Stimulated activated naive CD8-positive, alpha-beta T cell treated with anti-CD3 and anti-CD28 coated beads, Interleukin-15, Interleukin-2, amounts not matched to agents 100 ng/mL and 50 ng/mL, for 24 hours (primary cell): ENCODE measurements around the gene OXCT1.
"Not testable (repeated sequence)": the region's sequence is repeated elsewhere in the genome, so short reads cannot be mapped to it uniquely, and the experiment has no call there.

Experiments
- H3K27ac Mint-ChIP-seq: one replicate; pipeline ENCODE4 v1.8.0; 2021; ENCODE audit warnings: mild to moderate bottlenecking, mixed read lengths
- H3K27me3 Mint-ChIP-seq: one replicate; pipeline ENCODE4 v1.8.0; 2021; ENCODE audit warnings: mixed read lengths
- H3K36me3 Mint-ChIP-seq: one replicate; pipeline ENCODE4 v1.8.0; 2021; ENCODE audit warnings: low read depth, mixed read lengths
- H3K4me1 Mint-ChIP-seq: one replicate; pipeline ENCODE4 v1.8.0; 2021; ENCODE audit warnings: low read depth, mixed read lengths
- H3K4me3 Mint-ChIP-seq: one replicate; pipeline ENCODE4 v1.8.0; 2021; ENCODE audit warnings: mild to moderate bottlenecking, mixed read lengths
- H3K9me3 Mint-ChIP-seq: one replicate; pipeline ENCODE4 v1.8.0; 2021; ENCODE audit warnings: mixed read lengths

The OXCT1 gene

DNA sequence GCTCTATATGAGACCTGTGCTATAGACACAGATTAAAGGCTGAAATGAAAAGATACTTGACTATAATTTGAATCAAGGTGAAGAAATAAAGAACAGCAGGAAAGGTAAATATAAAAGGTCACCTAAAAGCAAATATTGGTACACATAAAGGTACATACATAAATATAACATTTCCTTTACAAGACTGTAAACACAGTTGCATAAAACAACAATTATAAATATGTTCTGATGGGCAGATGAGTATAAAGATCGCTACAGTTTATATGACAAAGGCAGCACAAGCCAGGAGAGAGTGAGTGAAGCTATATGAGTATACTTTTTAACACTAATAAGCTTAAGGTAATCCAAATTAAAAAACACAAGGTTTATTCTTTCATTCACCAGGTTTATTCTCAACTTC is 114.5 kb downstream of the OXCT1 start:
- Mint-ChIP-seq H3K27me3 (no peaks in the 10 kb centered on the region), H3K4me1 (peaks cover 21% of the 10 kb centered on the region), H3K4me3 (no peak overlapping the region), H3K36me3 (peaks cover 69% of the 10 kb centered on the region), H3K9me3 (no peaks in the 10 kb centered on the region), H3K27ac (no peak overlapping the region)

DNA sequence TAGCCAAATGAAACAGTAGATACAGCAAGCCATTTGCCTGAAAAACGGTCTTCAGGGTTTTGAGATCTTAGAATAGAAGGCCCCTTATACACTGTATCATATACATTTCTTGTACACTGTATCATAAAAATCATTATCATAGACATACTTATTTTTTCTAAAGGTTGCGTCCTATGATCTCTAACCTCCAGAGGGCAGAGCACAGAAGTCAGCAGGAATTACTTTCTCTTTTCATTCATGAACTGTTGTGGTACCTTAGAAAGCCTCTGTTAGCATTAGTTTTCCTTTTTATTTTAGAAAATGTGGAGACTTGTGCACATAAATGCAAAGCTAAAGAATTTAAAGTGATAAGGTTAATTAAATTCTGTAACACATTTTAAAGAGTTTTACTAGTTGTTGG is 115.4 kb downstream of the OXCT1 start:
- Mint-ChIP-seq H3K4me3 (no peak overlapping the region), H3K9me3 (no peaks in the 10 kb centered on the region), H3K36me3 (peaks cover 69% of the 10 kb centered on the region), H3K4me1 (peaks cover 29% of the 10 kb centered on the region), H3K27ac (no peak overlapping the region), H3K27me3 (no peaks in the 10 kb centered on the region)

DNA sequence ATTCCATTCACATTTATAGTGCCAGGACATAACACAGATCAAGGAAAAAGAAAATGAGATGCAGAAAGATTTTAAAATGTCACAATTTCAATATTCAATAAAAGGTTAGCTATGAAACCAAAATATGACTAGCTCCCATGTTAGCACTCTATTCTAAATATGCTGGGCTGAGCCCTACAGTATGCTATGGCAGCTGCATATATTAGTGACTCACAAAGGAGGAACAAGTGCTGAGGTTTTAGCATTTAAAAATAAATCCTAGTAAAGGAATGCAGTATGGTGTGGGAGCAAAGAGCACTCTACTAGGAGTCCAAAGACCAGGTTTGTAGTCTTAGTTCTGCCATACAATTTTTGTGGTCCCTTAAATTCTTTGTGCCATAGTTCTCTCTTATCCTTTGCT is 118.4 kb downstream of the OXCT1 start:
- H3K9me3 Mint-ChIP-seq, result no peaks in the 10 kb centered on the region
- H3K36me3 Mint-ChIP-seq, result peaks cover 48% of the 10 kb centered on the region

DNA sequence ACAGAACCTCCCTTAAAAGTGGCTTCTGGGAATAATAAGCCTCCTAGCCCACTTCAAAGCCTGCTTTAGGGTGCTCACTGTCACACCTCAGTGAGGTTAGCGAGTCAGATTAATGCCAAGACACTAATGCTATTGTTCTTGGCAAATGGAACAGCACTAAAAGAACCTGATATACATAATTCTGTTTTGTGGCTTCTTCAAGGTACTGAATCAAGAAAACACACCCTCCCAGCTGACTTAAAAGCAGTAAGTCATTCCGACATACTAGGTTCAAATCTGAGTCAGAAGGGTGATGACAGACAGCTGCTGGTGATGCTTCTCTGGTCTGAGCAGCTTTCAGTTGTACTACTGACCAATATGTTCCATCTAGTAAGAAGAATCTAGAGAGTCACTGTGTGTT is 121.6 kb downstream of the OXCT1 start:
- H3K36me3 Mint-ChIP-seq, result peaks cover 31% of the 10 kb centered on the region
- H3K27ac Mint-ChIP-seq, result no peak overlapping the region
- peaks cover 5% of the 10 kb centered on the region for H3K9me3 Mint-ChIP-seq
- no peaks in the 10 kb centered on the region for H3K27me3 Mint-ChIP-seq
- no peak overlapping the region for H3K4me3 Mint-ChIP-seq
- H3K4me1 Mint-ChIP-seq, result peaks cover 37% of the 10 kb centered on the region

More for the DNA sequence above, 118.4 kb downstream of the OXCT1 start:
- no peak overlapping the region for H3K4me3 Mint-ChIP-seq
- no peaks in the 10 kb centered on the region for H3K27me3 Mint-ChIP-seq
- H3K4me1 Mint-ChIP-seq, result peaks cover 40% of the 10 kb centered on the region
- H3K27ac Mint-ChIP-seq, result no peak overlapping the region

DNA sequence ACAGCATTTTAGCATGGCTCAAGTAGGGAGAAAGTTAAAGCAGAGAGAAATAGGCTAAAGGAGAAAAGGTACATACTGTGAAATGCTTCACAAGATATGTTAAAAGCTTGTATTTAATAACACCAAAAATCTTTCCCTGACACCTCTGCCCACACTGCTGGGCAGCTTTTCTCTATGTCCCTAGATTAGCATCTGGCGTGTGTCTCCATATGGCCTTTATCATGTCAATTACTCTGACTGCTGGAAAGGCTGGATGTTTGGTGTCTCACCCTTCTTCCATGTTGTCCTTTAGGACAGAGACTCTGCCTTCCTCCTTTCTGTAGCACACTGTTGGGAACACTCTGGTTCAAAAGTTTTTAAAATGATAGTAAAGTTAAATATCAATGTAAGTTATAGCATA is 122.5 kb downstream of the OXCT1 start:
- Mint-ChIP-seq H3K4me1 (peaks cover 35% of the 10 kb centered on the region), H3K36me3 (peaks cover 23% of the 10 kb centered on the region), H3K27ac (no peak overlapping the region), H3K27me3 (no peaks in the 10 kb centered on the region), H3K9me3 (peaks cover 5% of the 10 kb centered on the region), H3K4me3 (no peak overlapping the region)

DNA sequence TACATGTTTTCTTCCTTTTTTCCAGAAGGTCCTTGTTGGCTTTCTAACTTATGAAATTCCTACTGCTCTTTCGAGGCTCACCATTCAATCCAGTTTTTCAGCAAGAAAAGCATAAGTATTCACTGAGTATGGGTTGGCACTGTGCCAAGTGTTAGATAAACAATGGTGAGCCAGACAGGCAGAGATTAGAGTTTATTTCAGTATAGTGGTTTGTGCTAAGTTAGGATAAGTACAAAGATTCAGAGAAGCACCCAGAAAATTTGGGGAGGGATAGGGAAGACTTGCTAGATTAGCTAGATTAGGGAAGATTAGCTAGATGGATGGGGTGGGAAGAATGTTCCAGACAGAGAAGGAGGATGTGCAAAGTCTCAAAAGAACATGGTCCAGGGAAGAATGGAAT is 122.9 kb downstream of the OXCT1 start:
- Mint-ChIP-seq H3K4me3 (no peak overlapping the region), H3K27ac (no peak overlapping the region), H3K4me1 (peaks cover 32% of the 10 kb centered on the region), H3K27me3 (no peaks in the 10 kb centered on the region), H3K36me3 (peaks cover 21% of the 10 kb centered on the region), H3K9me3 (peaks cover 5% of the 10 kb centered on the region)

DNA sequence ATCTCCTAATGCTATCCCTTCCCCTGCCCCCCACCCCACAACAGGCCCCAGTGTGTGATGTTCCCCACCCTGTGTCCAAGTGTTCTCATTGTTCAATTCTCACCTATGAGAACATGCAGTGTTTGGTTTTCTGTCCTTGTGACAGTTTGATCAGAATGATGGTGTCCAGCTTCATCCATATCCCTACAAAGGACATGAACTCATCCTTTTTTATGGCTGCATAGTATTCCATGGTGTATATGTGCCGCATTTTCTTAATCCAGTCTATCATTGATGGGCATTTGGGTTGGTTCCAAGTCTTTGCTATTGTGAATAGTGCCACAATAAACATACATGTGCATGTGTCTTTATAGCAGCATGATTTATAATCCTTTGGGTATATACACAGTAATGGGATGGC is 127.6 kb downstream of the OXCT1 start:
- H3K36me3 Mint-ChIP-seq, result peaks cover 40% of the 10 kb centered on the region
- H3K27me3 Mint-ChIP-seq, H3K9me3 Mint-ChIP-seq, H3K4me3 Mint-ChIP-seq, H3K27ac Mint-ChIP-seq, H3K4me1 Mint-ChIP-seq: not testable (repeated sequence)

DNA sequence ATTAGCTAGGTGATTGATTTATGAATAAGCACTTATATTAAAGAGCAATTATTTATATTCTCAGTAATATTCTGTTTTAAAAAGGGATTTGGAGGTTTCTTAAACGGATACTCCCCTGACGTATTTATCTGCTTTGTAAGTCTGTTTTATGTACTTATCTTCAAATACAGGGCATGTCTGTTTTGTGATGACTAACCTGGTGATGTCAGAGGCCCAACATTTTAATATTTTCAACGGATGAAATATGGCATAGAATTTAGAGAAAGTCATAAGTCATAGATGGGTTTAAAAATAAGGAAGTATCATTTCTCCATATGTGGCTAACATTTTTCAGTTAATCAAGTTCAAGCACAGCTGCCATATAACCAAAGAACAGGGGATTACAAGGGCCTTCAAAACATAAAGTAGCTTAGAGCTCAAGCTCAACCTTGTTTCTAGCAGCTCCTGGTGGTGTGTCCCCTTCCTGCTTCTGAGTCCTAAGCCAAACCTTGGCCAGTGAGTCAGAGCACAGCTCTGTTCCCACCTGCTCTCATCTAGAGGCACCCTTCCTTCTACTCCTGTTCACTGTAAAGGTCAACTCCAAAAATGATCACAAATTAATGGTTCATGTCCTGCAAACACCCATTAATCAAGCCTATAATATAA is 131.4 kb downstream of the OXCT1 start:
- Mint-ChIP-seq H3K4me3 (no peak overlapping the region), H3K9me3 (peaks cover 3% of the 10 kb centered on the region), H3K36me3 (peaks cover 73% of the 10 kb centered on the region), H3K4me1 (no peaks in the 10 kb centered on the region), H3K27me3 (no peaks in the 10 kb centered on the region), H3K27ac (no peak overlapping the region)

DNA sequence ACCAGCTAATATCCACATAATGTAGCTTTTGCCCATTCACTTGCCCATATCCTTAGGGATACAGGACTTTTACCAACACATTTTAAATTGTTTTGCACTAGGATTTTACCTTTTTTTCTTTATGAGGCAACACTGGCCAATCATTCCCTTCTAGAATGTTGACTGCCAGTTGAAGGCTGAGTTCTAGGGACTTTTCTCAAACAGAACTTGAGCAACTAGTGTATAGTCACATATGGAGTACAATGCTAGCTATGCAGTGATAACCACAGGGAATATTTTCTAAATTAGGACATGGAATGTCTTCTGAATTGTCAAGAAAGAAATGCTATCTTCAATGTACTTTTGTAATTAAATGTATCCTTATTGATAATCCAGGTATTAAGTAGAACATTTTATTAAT is 133.6 kb downstream of the OXCT1 start:
- Mint-ChIP-seq H3K27ac (no peak overlapping the region), H3K27me3 (no peaks in the 10 kb centered on the region), H3K9me3 (peaks cover 3% of the 10 kb centered on the region), H3K4me1 (no peaks in the 10 kb centered on the region), H3K36me3 (peaks cover 87% of the 10 kb centered on the region), H3K4me3 (no peak overlapping the region)

DNA sequence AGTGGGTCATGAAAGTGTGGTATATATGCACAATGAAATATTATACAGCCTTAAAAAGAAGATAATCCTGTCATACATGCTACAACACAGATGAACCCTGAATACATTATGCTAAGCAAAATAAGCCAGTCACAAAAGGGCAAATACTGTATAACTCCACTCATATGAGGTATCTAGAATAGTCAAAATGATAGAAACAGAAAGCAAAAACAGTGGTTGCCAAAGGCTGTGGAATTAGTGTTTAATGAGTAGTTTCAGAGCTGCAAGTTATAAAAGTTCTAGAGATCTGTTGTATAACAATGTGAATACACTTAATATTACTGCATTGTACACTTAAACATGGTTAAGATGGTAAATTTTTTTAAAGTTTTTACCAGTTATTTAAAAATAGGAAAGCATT is 135.0 kb downstream of the OXCT1 start:
- H3K36me3 Mint-ChIP-seq, result peaks cover 84% of the 10 kb centered on the region
- no peak overlapping the region for H3K4me3 Mint-ChIP-seq
- H3K9me3 Mint-ChIP-seq, result peaks cover 8% of the 10 kb centered on the region
- no peaks in the 10 kb centered on the region for H3K27me3 Mint-ChIP-seq
- H3K27ac Mint-ChIP-seq, result no peak overlapping the region
- H3K4me1 Mint-ChIP-seq, result no peaks in the 10 kb centered on the region

DNA sequence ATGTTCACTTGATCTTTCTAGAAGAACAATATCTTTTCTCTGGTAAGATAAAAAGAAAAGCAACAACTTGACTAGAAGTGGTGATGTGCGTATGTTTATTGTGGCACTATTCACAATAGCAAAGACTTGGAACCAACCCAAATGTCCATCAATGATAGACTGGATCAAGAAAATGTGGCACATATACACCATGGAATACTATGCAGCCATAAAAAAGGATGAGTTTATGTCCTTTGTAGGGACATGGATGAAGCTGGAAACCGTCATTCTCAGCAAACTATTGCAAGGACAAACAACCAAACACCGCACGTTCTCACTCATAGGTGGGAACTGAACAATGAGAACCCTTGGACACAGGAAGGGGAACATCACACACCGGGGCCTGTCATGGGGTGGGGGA is 140.8 kb downstream of the OXCT1 start:
- not testable (repeated sequence) for H3K27ac Mint-ChIP-seq, H3K4me1 Mint-ChIP-seq, H3K27me3 Mint-ChIP-seq, H3K4me3 Mint-ChIP-seq, H3K9me3 Mint-ChIP-seq
- peaks cover 53% of the 10 kb centered on the region for H3K36me3 Mint-ChIP-seq

DNA sequence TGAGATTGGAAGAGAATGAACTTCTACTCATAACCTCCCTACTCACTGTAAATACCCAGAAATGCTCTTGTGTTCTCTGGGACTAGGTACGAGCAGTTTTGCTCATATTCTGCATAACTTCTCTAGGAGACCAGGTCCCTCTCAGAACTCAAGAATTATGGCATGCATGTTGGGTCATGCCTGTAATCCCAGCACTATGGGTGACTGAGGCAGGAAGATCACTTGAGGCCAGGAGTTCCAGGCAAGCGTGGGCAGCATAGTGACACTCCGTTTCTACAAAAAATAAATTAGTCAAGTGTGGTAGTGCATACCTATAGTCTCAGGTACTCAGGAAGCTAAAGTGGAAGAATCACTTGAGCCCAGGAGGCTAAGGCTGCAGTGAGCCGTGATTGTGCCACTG is 141.9 kb downstream of the OXCT1 start:
- Mint-ChIP-seq H3K27ac (no peak overlapping the region), H3K9me3 (peaks cover 6% of the 10 kb centered on the region), H3K36me3 (peaks cover 46% of the 10 kb centered on the region), H3K4me3 (no peak overlapping the region), H3K27me3 (no peaks in the 10 kb centered on the region), H3K4me1 (no peaks in the 10 kb centered on the region)

DNA sequence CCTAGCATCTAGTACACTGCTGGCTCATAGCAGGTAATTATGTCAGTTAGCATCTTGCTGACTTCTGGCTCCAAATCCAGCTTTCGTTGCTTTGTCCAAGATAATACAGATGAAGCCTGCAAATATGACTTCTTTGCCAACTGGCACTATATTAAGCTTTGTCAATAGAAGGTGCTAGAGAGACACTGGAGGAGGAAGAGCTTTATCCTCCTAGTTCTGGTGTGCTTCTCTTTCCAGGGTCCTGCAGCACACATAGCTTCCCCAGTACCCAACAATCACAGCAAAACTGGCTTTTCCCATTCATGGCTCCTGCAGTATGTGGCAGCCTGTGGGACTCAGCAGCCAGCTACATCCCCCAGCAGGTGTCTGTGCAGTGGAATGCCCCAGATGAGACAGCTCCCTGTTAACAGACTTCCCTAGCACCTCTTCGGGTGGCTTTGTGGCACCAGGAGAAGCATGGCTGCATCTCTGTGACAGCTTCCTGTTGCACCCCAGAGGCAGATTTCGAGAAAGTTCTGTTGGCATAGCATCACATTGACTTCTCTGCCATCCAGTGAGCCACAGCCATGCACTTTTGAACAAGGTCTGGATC is 147.8 kb downstream of the OXCT1 start:
- Mint-ChIP-seq H3K27me3 (peaks cover 4% of the 10 kb centered on the region), H3K4me3 (no peak overlapping the region), H3K36me3 (peaks cover under 1% of the 10 kb centered on the region), H3K9me3 (no peaks in the 10 kb centered on the region), H3K4me1 (no peaks in the 10 kb centered on the region), H3K27ac (no peak overlapping the region)

DNA sequence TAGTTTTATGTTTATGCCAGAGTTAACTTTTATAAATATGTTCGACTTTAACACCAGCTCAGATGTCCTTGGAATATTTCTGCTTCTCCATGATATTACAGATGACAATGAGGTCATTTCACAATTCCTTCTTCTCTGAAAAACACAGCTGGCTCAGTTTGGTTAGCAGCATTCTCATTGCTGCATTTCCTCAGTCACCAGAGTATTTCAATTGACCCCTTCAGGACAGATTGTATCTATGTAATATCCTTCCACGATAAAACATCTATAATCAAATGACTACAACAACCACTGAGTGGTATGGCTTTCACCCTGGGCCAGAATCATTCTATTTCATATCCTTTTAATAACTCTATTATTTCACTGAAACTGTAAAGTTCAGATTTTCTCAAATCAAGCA is 148.7 kb downstream of the OXCT1 start:
- Mint-ChIP-seq H3K9me3 (peaks cover 7% of the 10 kb centered on the region), H3K36me3 (no peaks in the 10 kb centered on the region), H3K4me1 (no peaks in the 10 kb centered on the region), H3K27me3 (peaks cover 4% of the 10 kb centered on the region), H3K27ac (no peak overlapping the region), H3K4me3 (no peak overlapping the region)

DNA sequence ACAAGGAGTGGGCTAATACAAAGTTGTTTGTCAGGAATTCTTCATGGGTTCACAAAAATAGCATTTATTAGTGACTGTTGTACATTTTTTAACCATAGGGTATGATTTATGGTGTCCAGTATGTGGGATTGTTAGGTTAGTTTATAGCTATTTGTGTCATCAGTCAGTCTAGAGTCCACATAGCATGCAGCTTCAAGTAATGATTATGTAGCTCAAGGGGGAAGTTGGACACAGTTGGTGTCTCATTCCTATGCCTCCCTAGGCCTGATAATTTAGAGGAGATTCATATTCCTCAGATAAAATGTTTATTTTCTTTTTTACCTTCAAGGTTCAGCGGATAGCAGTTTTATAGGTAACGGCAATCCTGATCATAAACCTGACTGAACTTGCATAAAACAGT is 153.8 kb downstream of the OXCT1 start:
- no peaks in the 10 kb centered on the region for H3K4me1 Mint-ChIP-seq
- H3K27ac Mint-ChIP-seq, result no peak overlapping the region
- no peak overlapping the region for H3K4me3 Mint-ChIP-seq
- peaks cover 9% of the 10 kb centered on the region for H3K27me3 Mint-ChIP-seq
- H3K36me3 Mint-ChIP-seq, result no peaks in the 10 kb centered on the region
- peaks cover 20% of the 10 kb centered on the region for H3K9me3 Mint-ChIP-seq

DNA sequence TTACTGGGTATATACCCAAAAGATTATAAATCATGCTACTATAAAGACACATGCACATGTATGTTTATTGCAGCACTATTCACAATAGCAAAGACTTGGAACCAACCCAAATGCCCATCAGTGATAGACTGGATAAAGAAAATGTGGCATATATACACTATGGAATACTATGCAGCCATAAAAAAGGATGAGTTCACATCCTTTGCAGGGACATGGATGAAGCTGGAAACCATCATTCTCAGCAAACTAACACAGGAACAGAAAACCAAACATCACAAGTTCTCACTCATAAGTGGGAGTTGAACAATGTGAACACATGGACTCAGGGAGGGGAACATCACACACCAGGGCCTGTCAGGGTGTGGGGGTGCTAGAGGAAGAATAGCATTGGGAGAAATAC is 155.8 kb downstream of the OXCT1 start:
- not testable (repeated sequence) for H3K4me1 Mint-ChIP-seq, H3K36me3 Mint-ChIP-seq, H3K4me3 Mint-ChIP-seq, H3K27ac Mint-ChIP-seq, H3K27me3 Mint-ChIP-seq
- H3K9me3 Mint-ChIP-seq, result peaks cover 20% of the 10 kb centered on the region
